ENCODE results near the gene KHSRP. TPM values are rescaled to one million over a fixed set of nuclear protein-coding genes. Genes with fewer than 3 reads are reported as not detected.
A peak's percentile ranks its signal among the peaks of the same experiment; 100 is the strongest.

Gene KHSRP
- total RNA-seq, 1 donor from 2014 or later, result 187 TPM

- H3K9me3 Mint-ChIP-seq (ENCODE audit: low read depth), result no peaks in the 10 kb centered on the region
- TF ChIP-seq CTCF (IDR thresholded peaks at IDR 0.05), result no peak
- peaks cover 4% of the 10 kb centered on the region for H3K4me1 Mint-ChIP-seq (ENCODE audit: low read depth)
- no peak overlapping the region for H3K27ac Mint-ChIP-seq (ENCODE audit: unreplicated experiment)
- H3K27me3 Mint-ChIP-seq (ENCODE audit: low read depth), result peaks cover 56% of the 10 kb centered on the region
- no peak overlapping the region for H3K4me3 Mint-ChIP-seq (ENCODE audit: unreplicated experiment)
- no peaks in the 10 kb centered on the region for H3K36me3 Mint-ChIP-seq (ENCODE audit: low read depth)
- DNase-seq (ENCODE audit: low spot score), result no peak
Observed at GRCh38 chr19:6467384-6467783, 42.8 kb upstream of the KHSRP start.

DNA sequence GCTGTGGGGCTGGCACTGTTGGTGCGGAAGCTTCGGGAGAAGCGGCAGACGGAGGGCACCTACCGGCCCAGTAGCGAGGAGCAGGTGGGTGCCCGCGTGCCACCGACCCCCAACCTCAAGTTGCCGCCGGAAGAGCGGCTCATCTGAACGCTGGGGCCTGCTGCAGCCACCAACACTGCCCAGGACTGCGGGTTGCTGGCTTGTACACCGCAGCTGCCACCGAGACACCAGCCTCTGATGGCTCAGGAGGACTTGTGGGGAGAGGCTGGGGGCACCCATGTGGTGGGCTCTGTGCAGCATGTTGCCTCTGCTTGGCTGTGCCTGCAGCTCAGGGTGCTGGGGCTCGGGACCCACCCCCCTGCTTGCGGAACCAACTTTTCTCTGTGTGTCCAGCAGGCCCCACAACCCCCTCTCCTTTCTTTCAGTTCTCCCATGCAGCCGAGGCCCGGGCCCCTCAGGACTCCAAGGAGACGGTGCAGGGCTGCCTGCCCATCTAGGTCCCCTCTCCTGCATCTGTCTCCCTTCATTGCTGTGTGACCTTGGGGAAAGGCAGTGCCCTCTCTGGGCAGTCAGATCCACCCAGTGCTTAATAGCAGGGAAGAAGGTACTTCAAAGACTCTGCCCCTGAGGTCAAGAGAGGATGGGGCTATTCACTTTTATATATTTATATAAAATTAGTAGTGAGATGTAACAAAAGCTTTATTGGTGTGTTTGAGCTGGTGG lies 42.1 kb upstream of the KHSRP start:
- Mint-ChIP-seq H3K9me3 (ENCODE audit: low read depth) (no peaks in the 10 kb centered on the region), H3K36me3 (ENCODE audit: low read depth) (no peaks in the 10 kb centered on the region), H3K27ac (ENCODE audit: unreplicated experiment) (no peak overlapping the region), H3K4me1 (ENCODE audit: low read depth) (peaks cover 4% of the 10 kb centered on the region), H3K27me3 (ENCODE audit: low read depth) (peaks cover 58% of the 10 kb centered on the region), H3K4me3 (ENCODE audit: unreplicated experiment) (no peak overlapping the region)
- no peak for DNase-seq (ENCODE audit: low spot score)
- no peak for TF ChIP-seq CTCF (IDR thresholded peaks at IDR 0.05)

- no peak overlapping the region for H3K27ac Mint-ChIP-seq (ENCODE audit: unreplicated experiment)
- no peak for DNase-seq (ENCODE audit: low spot score)
Observed at GRCh38 chr19:6465663-6466062, 41.1 kb upstream of the KHSRP start.

GRCh38 chr19:6465006-6465405 lies 40.4 kb upstream of the KHSRP start:
- H3K4me1 Mint-ChIP-seq (ENCODE audit: low read depth), result peaks cover 9% of the 10 kb centered on the region
- no peak for DNase-seq (ENCODE audit: low spot score)
- no peaks in the 10 kb centered on the region for H3K36me3 Mint-ChIP-seq (ENCODE audit: low read depth)
- no peak overlapping the region for H3K27ac Mint-ChIP-seq (ENCODE audit: unreplicated experiment)
- H3K9me3 Mint-ChIP-seq (ENCODE audit: low read depth), result no peaks in the 10 kb centered on the region
- H3K4me3 Mint-ChIP-seq (ENCODE audit: unreplicated experiment), result no peak overlapping the region
- H3K27me3 Mint-ChIP-seq (ENCODE audit: low read depth), result peaks cover 51% of the 10 kb centered on the region
- TF ChIP-seq CTCF (IDR thresholded peaks at IDR 0.05), result no peak

More at GRCh38 chr19:6465663-6466062, 41.1 kb upstream of the KHSRP start:
- H3K36me3 Mint-ChIP-seq (ENCODE audit: low read depth), result no peaks in the 10 kb centered on the region
- no peak overlapping the region for H3K4me3 Mint-ChIP-seq (ENCODE audit: unreplicated experiment)
- peaks cover 54% of the 10 kb centered on the region for H3K27me3 Mint-ChIP-seq (ENCODE audit: low read depth)
- TF ChIP-seq CTCF (IDR thresholded peaks at IDR 0.05), result no peak
- H3K4me1 Mint-ChIP-seq (ENCODE audit: low read depth), result peaks cover 4% of the 10 kb centered on the region
- no peaks in the 10 kb centered on the region for H3K9me3 Mint-ChIP-seq (ENCODE audit: low read depth)

DNA sequence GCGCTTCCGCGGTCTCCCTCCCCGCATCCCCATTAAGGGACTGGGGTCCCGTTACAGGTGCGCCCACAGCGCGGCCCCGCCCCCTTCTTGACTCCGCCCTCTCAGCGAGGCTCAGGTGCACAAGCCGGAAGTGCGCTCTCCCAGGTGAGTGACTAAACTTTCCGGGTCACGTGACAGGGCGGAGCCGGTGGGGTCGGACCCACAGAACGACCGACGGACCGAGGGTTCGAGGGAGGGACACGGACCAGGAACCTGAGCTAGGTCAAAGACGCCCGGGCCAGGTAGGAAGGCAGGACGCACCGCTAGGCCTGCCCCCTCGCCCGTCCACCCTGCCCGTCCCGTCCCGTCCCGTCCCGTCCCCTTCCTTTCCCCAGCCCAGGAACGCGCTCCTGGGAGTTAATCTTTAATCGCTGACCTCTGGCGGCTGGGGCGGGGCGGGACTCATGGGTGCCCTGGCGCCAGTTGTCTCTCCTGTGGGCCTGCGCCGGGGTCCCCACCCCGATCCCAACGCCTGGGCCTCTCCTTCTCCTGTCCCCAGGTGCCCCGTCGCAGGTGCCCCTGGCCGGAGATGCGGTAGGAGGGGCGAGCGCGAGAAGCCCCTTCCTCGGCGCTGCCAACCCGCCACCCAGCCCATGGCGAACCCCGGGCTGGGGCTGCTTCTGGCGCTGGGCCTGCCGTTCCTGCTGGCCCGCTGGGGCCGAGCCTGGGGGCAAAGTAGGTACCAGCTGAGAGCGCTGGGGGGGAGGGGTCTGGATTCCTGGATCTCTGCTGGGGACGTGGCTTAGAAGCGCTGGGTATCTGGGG lies 39.7 kb upstream of the KHSRP start, which contains the start of gene CRB3:
Gene CRB3 (plus strand): TSS at position 202 of the 804 bp plus-strand sequence. CDS start 431 bp downstream, at position 633.
- H3K4me1 Mint-ChIP-seq (ENCODE audit: low read depth), result peaks cover 10% of the 10 kb centered on the region
- no peak within 1 kb of the TSS for H3K4me3 Mint-ChIP-seq (ENCODE audit: unreplicated experiment)

More for the DNA sequence above, 39.7 kb upstream of the KHSRP start, which contains the start of gene CRB3:
- no peak for TF ChIP-seq CTCF (IDR thresholded peaks at IDR 0.05)
- H3K9me3 Mint-ChIP-seq (ENCODE audit: low read depth), result no peaks in the 10 kb centered on the region
- DNase-seq (ENCODE audit: low spot score), result peak; percentile 92
- no peak within 1 kb of the TSS for H3K27ac Mint-ChIP-seq (ENCODE audit: unreplicated experiment)
- no peaks in the 10 kb centered on the region for H3K36me3 Mint-ChIP-seq (ENCODE audit: low read depth)
- H3K27me3 Mint-ChIP-seq (ENCODE audit: low read depth), result peaks cover 47% of the 10 kb centered on the region
